GM19238 (cell line): ENCODE measurements around the gene LONRF3.
"Not testable (repeated sequence)": the region's sequence is repeated elsewhere in the genome, so short reads cannot be mapped to it uniquely, and the experiment has no call there.

Source experiments
- DNase-seq: peaks from one replicate; pipeline ENCODE4 v3.0.0; 2011; ENCODE audit warnings: low spot score; ENCODE audit not compliant: insufficient read length

Gene LONRF3

GRCh38 chrX:118983513-118983912 is 9.1 kb downstream of the LONRF3 start:
- no peak for DNase-seq

- DNase-seq, result no peak
Observed at GRCh38 chrX:118988911-118989310, 14.5 kb downstream of the LONRF3 start.

- DNase-seq, result no peak
Observed at GRCh38 chrX:118989886-118990285, 15.5 kb downstream of the LONRF3 start.

- DNase-seq, result no peak
Observed at GRCh38 chrX:118990512-118991227, 16.3 kb downstream of the LONRF3 start.

GRCh38 chrX:118992441-118993121 is 18.2 kb downstream of the LONRF3 start:
- DNase-seq, result not testable (repeated sequence)

- no peak for DNase-seq
Observed at GRCh38 chrX:119003462-119003861, 29.0 kb downstream of the LONRF3 start.

GRCh38 chrX:119004920-119005524 is 30.6 kb downstream of the LONRF3 start:
- DNase-seq, result peak; percentile 41

GRCh38 chrX:119007189-119007770 is 32.9 kb downstream of the LONRF3 start:
- DNase-seq, result no peak

GRCh38 chrX:119008110-119008744 is 33.8 kb downstream of the LONRF3 start:
- DNase-seq, result peak; percentile 13

- DNase-seq, result no peak
Observed at GRCh38 chrX:119009071-119009470, 34.7 kb downstream of the LONRF3 start.

- no peak for DNase-seq
Observed at GRCh38 chrX:119010491-119010890, 36.1 kb downstream of the LONRF3 start.

GRCh38 chrX:119013164-119013563 is 38.7 kb downstream of the LONRF3 start:
- no peak for DNase-seq

GRCh38 chrX:119015407-119016237 is 41.2 kb downstream of the LONRF3 start:
- DNase-seq, result no peak

- DNase-seq, result no peak
Observed at GRCh38 chrX:119017077-119017476, 42.7 kb downstream of the LONRF3 start.

- no peak for DNase-seq
Observed at GRCh38 chrX:119025900-119026299, 51.5 kb downstream of the LONRF3 start.

- DNase-seq, result not testable (repeated sequence)
Observed at GRCh38 chrX:119026344-119026743, 51.9 kb downstream of the LONRF3 start.

GRCh38 chrX:119027960-119028732 is 53.7 kb downstream of the LONRF3 start:
- not testable (repeated sequence) for DNase-seq

GRCh38 chrX:119028733-119029330 is 54.4 kb downstream of the LONRF3 start:
- no peak for DNase-seq

- DNase-seq, result not testable (repeated sequence)
Observed at GRCh38 chrX:119029656-119030055, 55.2 kb downstream of the LONRF3 start.

- no peak for DNase-seq
Observed at GRCh38 chrX:119030990-119031389, 56.6 kb downstream of the LONRF3 start.
